Non-pigmented ciliary epithelial cell (primary cell): ENCODE measurements around the gene SLC7A6OS.

Source experiments
- DNase-seq: peaks from one replicate; pipeline ENCODE4 v3.0.0-alpha.2; 2010; ENCODE audit warnings: low read depth

Gene SLC7A6OS

GRCh38 chr16:68253721-68254120, 57.0 kb downstream of the SLC7A6OS start:
- no peak for DNase-seq

- DNase-seq: no peak
Measured at GRCh38 chr16:68252383-68252782, 58.4 kb downstream of the SLC7A6OS start.

GRCh38 chr16:68251832-68252231, 58.9 kb downstream of the SLC7A6OS start:
- no peak for DNase-seq

GRCh38 chr16:68250951-68251350, 59.8 kb downstream of the SLC7A6OS start:
- no peak for DNase-seq

GRCh38 chr16:68249371-68249770, 61.4 kb downstream of the SLC7A6OS start:
- DNase-seq: no peak
